C4-2B (cell line): ENCODE data around the gene SURF6.

Experiments used
- ZFX ChIP-seq: fragments of 450-650 bp; IDR thresholded peaks from 2 replicates; pipeline ENCODE4 v1.6.1; 2017
- TF ChIP-seq, protein P1 (sequence below): fragments of 450-650 bp; conservative IDR thresholded peaks from 2 replicates; pipeline ENCODE4 v1.5.1; 2017; ENCODE audit warnings: mild to moderate bottlenecking

DNA sequence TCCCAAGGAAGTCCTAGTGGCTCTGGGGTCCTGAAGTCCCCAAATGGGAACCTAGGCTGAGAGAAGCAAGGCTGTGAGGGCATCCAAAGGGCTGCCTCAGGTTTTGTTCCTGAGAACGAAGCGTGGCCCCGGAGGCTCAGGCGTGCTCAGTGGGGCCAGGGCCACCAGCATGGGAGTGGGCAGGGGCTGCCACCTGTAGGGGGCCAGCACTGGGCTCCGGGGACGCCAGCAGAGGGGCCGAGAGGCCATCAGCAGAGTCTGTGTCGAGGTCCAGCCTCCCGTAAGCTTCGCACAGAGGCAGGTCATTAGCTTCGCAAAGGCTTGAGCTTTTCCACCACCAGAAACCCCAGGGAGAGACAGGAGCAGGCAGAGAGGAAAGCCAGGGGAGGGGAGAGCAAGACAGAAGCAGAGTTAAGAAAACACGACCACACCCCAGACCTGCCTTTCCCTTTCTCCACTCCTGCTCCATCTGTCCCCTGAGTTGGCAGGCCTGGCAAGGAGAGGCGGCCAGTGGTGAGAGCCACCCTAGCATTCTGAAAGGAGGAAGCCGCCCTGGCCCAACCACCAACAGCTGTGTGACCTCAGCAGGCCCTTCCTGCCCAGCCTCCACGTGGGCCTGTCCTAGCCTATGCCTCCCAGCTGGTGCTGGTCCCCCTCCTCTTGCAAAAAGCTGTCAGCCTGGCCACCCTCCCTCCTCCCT lies 5.5 kb upstream of the SURF6 start:
- TF ChIP-seq, protein P1, sequence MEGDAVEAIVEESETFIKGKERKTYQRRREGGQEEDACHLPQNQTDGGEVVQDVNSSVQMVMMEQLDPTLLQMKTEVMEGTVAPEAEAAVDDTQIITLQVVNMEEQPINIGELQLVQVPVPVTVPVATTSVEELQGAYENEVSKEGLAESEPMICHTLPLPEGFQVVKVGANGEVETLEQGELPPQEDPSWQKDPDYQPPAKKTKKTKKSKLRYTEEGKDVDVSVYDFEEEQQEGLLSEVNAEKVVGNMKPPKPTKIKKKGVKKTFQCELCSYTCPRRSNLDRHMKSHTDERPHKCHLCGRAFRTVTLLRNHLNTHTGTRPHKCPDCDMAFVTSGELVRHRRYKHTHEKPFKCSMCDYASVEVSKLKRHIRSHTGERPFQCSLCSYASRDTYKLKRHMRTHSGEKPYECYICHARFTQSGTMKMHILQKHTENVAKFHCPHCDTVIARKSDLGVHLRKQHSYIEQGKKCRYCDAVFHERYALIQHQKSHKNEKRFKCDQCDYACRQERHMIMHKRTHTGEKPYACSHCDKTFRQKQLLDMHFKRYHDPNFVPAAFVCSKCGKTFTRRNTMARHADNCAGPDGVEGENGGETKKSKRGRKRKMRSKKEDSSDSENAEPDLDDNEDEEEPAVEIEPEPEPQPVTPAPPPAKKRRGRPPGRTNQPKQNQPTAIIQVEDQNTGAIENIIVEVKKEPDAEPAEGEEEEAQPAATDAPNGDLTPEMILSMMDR, result no peak
- no peak for TF ChIP-seq ZFX
